GM18526 (cell line): Measurements from ENCODE around the gene PRPF8.

ENCODE experiments used
- POLR2A ChIP-seq: IDR thresholded peaks from 3 replicates; pipeline ENCODE4 v1.6.1; 2011; ENCODE audit not compliant: insufficient read length; ENCODE audit errors: extremely low read depth

The PRPF8 gene

DNA sequence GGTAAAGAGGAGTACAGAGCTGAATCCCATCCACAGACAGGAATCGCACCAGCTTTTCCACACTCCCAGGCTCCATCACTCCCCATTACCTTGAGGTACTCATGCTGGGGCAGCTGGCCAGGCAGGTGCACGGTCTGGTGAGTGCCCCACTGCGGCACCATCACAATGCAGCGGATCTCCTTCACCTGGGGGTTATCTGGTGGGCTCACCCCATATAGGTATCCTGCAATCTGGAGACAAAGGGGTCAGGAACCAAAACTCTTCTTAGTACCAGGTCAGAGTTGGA is 33.2 kb downstream of the PRPF8 start:
- no peak for TF ChIP-seq POLR2A

DNA sequence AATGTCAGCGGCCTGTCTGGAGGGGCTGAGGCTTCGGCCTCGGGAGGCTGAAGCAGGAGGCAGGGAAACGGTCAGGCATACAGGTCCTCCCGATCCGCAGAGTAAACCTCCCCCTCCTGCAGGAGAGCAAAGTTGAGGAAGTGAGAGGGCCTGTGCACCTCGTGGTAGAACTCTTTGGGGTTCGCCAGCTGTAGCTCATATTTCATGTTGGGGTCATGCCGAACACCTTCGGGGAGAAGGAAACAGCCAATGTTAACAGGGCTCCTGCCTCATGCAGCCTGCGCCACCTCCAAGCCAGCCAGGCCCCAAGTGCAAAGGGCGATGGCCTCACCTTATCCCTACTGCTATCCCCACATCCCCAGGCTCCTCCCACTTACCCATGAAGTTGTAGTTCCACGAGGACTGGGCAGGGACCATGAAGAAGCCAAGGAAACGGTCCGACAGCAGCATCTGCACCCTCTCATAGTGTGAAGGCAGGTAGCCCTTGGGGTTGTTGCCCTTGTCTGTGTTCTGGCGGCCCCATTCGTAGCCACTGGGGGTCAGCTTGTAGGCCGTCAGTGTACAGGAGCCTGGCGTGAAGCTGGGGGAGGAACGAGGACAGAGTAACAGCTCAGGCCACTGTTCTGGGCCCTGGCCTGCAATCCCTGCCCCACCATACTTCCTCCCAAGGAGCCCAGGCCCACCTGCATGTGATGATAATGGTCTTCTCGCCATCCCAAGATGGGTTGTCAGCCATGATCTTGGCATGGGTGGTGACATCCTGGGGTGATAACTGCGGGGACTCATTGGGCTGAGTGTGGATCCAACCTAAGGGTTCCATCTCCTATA is 33.7 kb downstream of the PRPF8 start:
- no peak for TF ChIP-seq POLR2A

DNA sequence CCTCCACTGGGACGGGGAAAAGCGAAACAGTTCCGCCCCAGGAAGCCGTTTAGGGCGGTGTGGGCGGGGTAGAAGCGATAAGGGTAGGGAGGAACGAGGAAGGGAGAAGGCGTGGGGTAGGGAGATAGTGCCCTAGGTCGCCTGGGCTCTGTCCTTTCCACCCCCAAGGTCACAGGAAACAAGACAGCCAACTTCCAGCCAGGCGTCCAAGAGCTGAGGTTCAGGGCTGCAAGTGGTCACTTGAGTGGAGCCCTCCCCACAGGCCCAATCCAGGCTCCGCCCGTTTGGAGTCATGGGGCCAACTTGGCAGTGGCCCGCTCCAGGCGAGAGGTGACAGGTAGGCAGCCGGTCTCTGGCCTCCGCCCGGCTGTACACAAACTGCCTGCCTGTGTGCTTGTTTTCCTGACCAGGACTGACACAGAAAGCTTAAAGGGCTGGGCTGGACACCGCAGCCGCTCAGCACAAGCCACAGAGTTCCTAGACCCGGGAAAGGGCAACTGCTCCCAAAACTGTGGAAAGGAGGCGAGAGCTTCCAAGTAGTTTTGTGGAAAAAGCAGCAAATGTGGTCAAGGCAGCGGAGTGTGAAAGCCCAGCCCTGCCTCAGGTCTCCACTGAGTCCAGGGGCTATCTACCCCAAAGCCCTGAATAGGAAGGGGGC is 34.7 kb downstream of the PRPF8 start, which contains the start of gene RILP:
Gene RILP (minus strand): TSS at position 23 of the 658 bp plus-strand sequence. CDS start 62 bp downstream, outside the sequence.
- no peak for TF ChIP-seq POLR2A

DNA sequence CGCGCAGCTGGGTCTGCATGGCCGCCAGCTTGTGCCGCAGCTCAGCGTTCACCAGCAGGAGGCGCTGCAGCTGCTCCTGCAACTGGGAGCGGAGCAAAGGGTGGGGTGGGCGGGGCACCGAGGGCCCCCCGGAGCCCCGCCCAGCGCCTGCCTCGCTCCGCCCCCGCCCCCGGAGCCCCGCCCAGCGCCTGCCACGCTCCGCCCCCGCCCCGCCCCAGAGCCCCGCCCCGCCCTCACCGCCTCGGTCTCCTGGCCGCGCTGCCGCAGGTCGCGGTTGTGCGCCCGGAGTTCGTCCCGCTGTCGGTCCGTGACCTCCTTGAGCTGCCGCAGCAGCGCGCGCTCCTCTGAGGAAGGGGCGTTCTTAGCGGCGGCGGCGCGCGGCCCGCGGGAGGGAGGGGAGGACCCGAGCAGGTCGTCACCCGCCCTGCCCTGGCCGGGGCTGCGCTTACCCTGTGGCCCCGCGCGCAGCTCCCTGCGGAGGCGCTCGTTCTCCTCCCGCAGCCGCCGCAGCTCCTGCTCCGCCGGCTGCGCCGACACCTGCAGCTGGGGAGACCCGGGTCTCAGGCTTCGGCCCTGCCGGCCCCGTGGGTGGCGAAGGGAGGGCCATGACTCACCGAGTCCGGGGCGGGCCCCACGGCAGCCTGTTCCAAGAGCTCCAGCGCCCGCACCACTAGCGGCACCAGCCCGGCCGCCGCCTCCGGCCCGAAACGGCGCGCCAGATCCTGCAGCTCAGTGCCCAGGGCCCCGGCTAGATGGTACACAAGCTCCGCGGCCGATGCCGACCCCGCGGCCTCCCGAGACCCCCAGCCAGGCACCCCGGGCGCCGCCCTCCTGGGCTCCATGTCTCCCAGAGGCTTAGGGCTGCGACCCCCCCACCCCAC is 35.5 kb downstream of the PRPF8 start:
- TF ChIP-seq POLR2A = peak; percentile 33

DNA sequence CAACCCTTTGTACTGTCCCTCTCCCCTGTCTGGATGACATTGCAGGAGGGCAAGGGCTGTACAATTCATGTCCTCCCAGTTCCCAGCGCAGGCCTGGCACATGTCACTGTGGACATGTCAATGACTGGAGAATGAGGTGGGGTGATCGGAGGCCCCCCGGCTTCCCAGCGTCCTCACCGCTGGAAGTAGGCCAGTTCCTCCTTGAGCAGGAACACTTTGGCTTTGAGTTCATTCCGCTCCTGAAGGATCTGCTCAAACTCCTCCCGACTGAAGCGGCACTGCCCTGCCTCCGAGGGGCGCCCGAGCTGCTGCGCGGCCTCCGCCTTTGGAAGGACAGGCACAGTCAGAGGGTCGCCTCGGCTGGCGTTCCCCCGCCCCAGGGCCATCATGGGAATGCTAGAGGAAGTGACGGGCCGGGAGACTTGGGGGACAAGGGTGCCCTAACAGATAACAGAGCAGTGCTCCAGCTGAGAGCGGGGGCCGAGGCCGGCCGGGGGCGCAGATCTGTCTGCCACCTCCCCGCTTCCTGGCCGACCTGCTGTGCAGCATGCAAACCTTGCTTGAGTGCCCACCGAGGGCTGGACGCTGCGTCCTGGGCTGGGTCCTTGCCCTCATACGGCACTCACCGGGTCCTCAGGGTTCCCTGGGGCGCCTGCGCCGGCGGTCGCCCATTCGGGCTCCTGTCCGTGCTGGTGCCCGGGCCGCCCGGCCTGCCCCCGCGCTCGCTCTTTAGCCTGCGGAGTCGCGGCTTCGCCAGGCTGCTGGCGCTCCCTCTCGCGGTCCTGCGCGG is 36.3 kb downstream of the PRPF8 start:
- TF ChIP-seq POLR2A = no peak

DNA sequence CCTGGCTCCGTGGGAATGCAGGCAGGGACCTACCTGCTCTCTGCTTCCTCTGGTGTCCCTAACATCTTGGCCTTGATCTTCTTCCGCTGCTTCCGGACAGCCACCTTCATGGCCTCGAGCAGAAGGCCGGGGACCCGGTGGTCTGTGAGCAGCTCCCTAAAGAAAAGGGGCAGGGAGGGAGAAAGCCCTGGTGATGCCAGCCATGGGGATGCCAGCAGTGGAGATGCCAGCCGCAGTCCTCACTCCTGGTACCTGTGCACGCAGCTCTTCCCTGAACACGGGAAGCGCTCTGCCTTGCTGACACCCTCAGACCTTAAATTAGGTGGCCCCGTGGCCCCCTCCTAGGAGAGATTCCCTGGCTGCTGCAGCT is 36.9 kb downstream of the PRPF8 start:
- TF ChIP-seq POLR2A = no peak

DNA sequence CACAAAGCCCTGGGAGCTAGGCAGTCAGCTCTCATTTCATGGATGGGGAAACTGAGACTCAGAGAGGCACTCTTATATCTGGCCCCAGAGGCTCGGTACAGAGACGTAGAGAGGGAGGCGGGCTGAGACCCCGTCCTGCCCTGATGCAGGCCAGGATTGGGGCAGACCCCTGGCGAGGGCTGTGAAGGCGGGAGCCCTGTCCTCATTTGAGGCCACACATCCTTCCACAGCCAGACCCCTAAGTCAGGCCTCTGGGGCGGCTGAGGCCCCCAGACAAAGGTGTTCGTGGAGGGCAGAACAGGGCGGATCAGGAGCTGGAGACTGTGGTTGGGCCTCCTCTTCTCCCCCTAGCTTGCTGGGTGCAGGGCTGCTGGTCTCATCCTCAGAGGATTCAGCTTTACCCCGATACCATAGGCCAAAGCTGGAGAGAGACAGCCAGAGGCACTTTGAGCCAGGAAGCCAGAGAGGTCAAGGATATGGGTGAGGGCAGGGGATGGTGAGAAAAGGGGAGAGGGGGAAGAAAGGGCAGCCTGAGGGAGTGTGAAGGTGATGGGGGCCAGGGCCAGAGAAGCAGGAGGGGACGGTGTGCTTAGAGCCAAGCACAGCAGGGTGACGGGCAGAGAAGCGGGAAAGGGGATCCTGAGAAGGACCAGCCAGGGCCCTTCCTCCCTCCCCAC is 38.3 kb downstream of the PRPF8 start:
- TF ChIP-seq POLR2A = no peak

DNA sequence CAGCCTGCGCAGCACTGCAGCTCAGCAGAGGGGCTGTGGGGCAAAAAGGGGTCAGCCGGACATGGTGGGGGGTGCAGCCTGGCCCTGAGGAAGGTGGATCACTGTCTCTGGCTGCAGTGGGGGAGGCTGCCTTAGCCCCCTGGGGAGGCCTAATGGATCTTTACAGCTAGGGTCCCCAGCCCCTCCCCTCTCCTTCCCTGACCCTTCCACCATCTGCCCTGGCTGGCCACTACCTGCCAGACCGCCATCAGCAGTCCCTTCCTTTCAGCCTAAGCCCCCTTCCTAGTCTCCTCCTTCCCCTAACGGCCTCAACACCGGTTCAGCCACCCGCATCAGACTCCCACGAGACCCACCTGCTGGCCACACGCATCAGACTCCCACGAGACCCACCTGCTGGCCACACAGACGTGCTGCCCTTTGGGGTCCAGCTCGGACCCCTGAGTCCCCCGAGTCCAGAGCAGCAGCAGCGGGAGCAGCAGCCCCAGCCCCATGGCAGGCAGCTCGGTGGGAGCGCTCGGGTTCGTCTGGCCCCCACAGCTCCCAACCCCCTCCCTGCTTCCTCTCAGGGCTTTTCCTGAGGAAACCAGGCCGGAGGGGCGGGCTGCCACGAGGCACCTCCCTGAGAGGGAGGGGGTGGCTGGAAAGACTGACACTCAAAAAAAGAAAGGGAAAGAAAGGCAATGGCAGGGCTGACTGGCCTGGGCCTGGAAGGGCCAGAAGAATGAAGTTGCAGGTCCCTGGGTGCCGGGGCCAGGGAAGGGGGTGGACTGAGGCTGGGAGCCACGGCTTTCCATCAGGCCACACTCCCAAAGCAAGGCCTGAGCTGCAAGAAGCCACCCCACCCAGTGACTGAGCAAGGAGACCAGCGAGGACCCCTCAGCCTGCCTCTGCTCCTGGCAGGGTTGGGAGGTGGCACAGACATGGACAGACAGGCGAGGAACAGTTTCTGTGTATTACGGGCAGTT is 39.2 kb downstream of the PRPF8 start, which contains the start of gene SCARF1:
Gene SCARF1 (minus strand): TSS at position 526 of the 965 bp plus-strand sequence. CDS start 35 bp downstream, at position 491.
- TF ChIP-seq POLR2A = peak; percentile 24

DNA sequence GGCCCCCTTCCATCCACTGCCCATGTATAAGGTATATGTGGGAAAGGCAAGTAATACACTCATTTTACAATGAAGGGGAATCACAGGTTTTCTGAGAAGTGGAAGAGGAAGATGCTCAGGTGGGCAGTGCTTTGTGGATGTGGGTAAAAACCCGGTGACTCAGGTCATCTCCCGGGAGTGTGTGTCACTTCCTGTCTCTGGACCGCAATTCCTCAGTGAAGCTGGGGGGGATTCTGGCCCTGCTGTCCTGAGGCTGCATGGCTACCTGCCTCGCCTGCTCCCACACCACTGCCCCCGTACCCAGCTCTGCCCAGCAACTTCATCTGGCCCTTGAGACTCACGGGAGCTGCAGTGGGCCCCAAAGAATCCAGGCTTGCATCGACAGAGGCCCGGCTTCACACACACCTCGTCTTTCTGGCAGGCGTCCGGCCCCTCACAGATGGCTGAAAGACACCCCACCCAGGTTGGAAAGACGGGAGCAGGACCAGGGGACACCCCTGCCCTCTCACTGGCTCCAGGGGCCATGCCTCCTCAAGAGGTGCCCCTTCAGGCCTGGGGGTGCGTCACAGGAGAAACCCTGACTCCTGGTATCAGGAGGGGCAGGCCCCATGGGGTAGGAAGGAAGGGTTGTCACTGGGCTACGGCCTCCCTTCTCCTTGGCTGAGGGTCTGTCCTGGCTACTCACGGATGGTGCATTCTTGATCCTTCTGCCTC is 40.0 kb downstream of the PRPF8 start:
- peak; percentile 54 for TF ChIP-seq POLR2A

DNA sequence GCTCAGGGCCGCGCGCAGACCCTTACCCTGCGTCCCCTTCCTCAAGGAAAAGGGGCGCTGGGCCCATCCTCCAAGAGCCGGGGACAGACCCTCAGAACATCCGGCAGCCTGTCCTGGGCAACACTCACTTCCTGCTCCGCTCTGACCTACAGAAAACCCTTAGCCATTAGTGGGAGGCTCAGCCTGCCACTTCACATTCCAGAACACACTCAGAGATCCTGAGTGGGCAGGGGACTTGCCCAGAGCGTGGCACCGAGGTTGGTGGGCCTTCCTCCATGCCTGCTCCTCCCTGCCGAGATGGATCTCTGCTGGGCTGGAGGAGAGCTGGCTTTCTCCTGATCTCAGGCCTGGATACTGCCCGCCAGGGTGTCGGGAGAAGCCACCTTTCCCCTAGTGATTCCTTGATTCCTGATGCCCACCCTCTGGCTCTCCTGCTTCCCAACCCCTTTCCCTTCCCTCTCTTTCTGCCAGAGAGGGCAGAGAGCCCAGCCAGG is 40.6 kb downstream of the PRPF8 start:
- no peak for TF ChIP-seq POLR2A

DNA sequence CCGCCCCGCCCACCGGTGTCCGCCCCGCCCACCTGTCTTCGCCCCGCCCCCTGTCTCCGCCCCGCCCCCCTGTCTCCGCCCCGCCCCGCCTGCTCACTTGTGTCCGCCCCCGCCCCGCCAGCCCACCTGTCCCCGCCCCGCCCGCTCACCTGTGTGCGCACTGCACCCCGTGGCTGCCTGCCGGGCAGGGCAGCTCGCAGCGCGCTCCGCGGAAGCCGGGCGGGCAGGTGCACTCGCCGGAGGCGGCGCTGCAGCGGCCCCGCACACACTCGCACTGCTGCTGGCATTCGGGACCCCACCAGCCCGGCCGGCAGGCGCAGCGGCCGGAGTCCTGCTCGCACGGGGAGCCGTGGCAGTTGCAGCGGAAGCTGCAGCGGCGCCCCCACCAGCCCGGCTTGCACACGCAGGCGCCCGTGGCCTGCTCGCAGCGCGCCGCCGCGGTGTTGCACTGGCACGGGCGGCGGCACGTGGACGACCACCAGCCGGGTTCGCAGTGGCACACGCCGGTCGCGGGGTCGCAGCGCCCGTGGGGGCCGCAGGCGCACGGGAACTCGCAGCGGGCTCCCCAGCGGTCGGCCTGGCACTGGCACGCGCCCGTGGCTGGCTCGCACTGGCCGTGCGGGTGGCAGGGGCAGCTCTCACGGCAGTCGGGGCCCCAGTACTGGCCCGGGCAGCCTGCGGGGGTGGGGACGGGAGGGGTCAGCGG is 41.2 kb downstream of the PRPF8 start:
- peak; percentile 45 for TF ChIP-seq POLR2A

DNA sequence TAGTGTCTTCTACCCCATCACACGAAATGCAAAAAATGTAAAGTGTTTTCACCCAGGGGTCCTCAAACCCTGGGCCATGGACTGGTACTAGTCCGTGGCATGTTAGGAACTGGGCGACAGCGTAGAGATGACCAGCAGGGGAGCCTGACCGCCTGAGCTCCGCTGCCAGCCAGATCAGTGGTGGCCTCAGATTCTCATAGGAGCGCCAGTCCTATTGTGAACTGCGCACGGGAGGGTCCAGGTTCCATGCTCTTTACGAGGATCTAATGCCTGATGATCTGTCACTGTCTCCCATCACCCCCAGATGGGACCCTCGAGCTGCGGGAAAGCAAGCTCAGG is 43.6 kb downstream of the PRPF8 start:
- TF ChIP-seq POLR2A = no peak
